CD14-positive monocyte (primary cell): Measurements from ENCODE around the gene DSC1. TPM values are rescaled to one million over a fixed set of nuclear protein-coding genes. Genes with fewer than 3 reads are reported as not detected.
A peak's percentile ranks its signal among the peaks of the same experiment; 100 is the strongest.

Experiments
- DNase-seq, 3 donors: peaks; one replicate each; pipeline ENCODE4 v3.0.0-alpha.2; 2011 to 2022
- H2AFZ ChIP-seq: 2 replicates; pipeline ENCODE4 v1.6.0; 2012; ENCODE audit warnings: mild to moderate bottlenecking, low read depth, low read length, inconsistent platforms; ENCODE audit not compliant: insufficient read depth, poor library complexity, severe bottlenecking
- H3K27ac ChIP-seq, 2 donors: 1 replicate in 1 of 2; 2 replicates in 1 of 2; pipeline ENCODE4 v1.5.1; 2012 to 2013; ENCODE audit warnings: low read length in 2 of 2, control low read depth in 1 of 2, inconsistent platforms in 1 of 2, low read depth in 1 of 2, mild to moderate bottlenecking in 1 of 2
- H3K27me3 ChIP-seq, 2 donors: one replicate each; pipeline versions ENCODE4 v1.6.0 to v1.6.1; 2011 to 2013; ENCODE audit warnings: low read length in 2 of 2; ENCODE audit not compliant: control insufficient read depth in 2 of 2, insufficient read depth in 2 of 2
- H3K36me3 ChIP-seq, 2 donors: replicated peaks in 1 of 2; 1 replicate in 1 of 2; 2 replicates in 1 of 2; pipeline versions ENCODE4 v1.5.1 to v1.6.1; 2012 to 2013; ENCODE audit warnings: low read length in 2 of 2, control low read depth in 1 of 2, inconsistent platforms in 1 of 2, mild to moderate bottlenecking in 1 of 2; ENCODE audit not compliant: insufficient read depth in 2 of 2, control insufficient read depth in 1 of 2
- H3K4me1 ChIP-seq, 2 donors: 1 replicate in 1 of 2; 2 replicates in 1 of 2; pipeline versions ENCODE4 v1.5.1 to v1.6.1; 2012 to 2013; ENCODE audit warnings: low read length in 2 of 2, control low read depth in 1 of 2, inconsistent platforms in 1 of 2, mild to moderate bottlenecking in 1 of 2, moderate library complexity in 1 of 2; ENCODE audit not compliant: insufficient read depth in 2 of 2, control insufficient read depth in 1 of 2
- H3K4me2 ChIP-seq: replicated peaks from 2 replicates; pipeline ENCODE3; 2012; ENCODE audit warnings: low read length, moderate library complexity, mild to moderate bottlenecking; ENCODE audit not compliant: poor library complexity, severe bottlenecking; ENCODE audit errors: extremely low read depth
- H3K4me3 ChIP-seq, 3 experiments: fragments of 200-600 bp in 1 of 3; sonication (generic) in 1 of 3; replicated peaks in 1 of 3; 1 replicate in 2 of 3; 2 replicates in 1 of 3; pipeline ENCODE4 v1.5.1; 2011 to 2013; ENCODE audit warnings: low read length in 3 of 3, mild to moderate bottlenecking in 3 of 3, control low read depth in 2 of 3, low read depth in 2 of 3, inconsistent platforms in 1 of 3, moderate library complexity in 1 of 3
- H3K79me2 ChIP-seq: 2 replicates; pipeline ENCODE4 v1.6.0; 2012; ENCODE audit warnings: mild to moderate bottlenecking, control low read depth, inconsistent platforms, low read length, moderate library complexity; ENCODE audit not compliant: insufficient read depth
- H3K9ac ChIP-seq: 2 replicates; pipeline ENCODE4 v1.6.0; 2017; ENCODE audit warnings: low read length, mild to moderate bottlenecking; ENCODE audit not compliant: insufficient read depth, poor library complexity, severe bottlenecking
- H3K9me3 ChIP-seq, 2 donors: replicated peaks in 1 of 2; 1 replicate in 1 of 2; 2 replicates in 1 of 2; pipeline versions ENCODE4 v1.5.1 to v1.6.1; 2012 to 2013; ENCODE audit warnings: low read length in 2 of 2, control low read depth in 1 of 2; ENCODE audit not compliant: control insufficient read depth in 1 of 2, insufficient read depth in 1 of 2
- H4K20me1 ChIP-seq: 2 replicates; pipeline ENCODE4 v1.6.0; 2012; ENCODE audit warnings: mild to moderate bottlenecking, low read length, control low read depth, moderate library complexity; ENCODE audit not compliant: insufficient read depth
- H3K27ac Mint-ChIP-seq, 7 donors: one replicate each; pipeline ENCODE4 v1.8.0; 2020; ENCODE audit warnings: mild to moderate bottlenecking in 7 of 7, mixed read lengths in 7 of 7, moderate library complexity in 6 of 7, inconsistent platforms in 2 of 7
- H3K27me3 Mint-ChIP-seq, 3 donors: one replicate each; pipeline ENCODE4 v1.8.0; 2021 to 2022; ENCODE audit warnings: low read depth in 3 of 3, mild to moderate bottlenecking in 3 of 3, mixed read lengths in 3 of 3, moderate library complexity in 3 of 3, inconsistent platforms in 1 of 3
- H3K36me3 Mint-ChIP-seq, 2 donors: one replicate each; pipeline ENCODE4 v1.8.0; 2020; ENCODE audit warnings: mixed read lengths in 2 of 2, inconsistent platforms in 1 of 2, mild to moderate bottlenecking in 1 of 2
- H3K4me1 Mint-ChIP-seq: one replicate; pipeline ENCODE4 v1.8.0; 2020; ENCODE audit warnings: mild to moderate bottlenecking, mixed read lengths
- H3K4me3 Mint-ChIP-seq, 2 donors: one replicate each; pipeline ENCODE4 v1.8.0; 2020; ENCODE audit warnings: mild to moderate bottlenecking in 2 of 2, mixed read lengths in 2 of 2, moderate library complexity in 1 of 2
- H3K9me3 Mint-ChIP-seq, 7 donors: one replicate each; pipeline ENCODE4 v1.8.0; 2020 to 2022; ENCODE audit warnings: mixed read lengths in 7 of 7, mild to moderate bottlenecking in 6 of 7, moderate library complexity in 6 of 7, inconsistent platforms in 2 of 7
- WGBS: methylation state at CpG from one replicate; pipeline ENCODE4 v1.1.5; 2013; ENCODE audit warnings: missing lambda C conversion rate; ENCODE audit not compliant: insufficient coverage; 5-methylcytosine and 5-hydroxymethylcytosine counted together
- intact Hi-C, 2 donors: fragments of 100-400 bp; cut with micrococcal nuclease; formaldehyde crosslinking; loops; one replicate each; pipeline versions ENCODE4 v1.15.0 to v1.15.1; 2023
- polyA plus RNA-seq, 3 donors: library from polyadenylated mRNA; depleted of rRNA in 1 of 3; unstranded in 2 of 3; stranded (reverse) in 1 of 3; fragments of 300-500 nt in 2 of 3; fragments of >200 nt in 1 of 3; fragmentation: Illumina TruSeq in 2 of 3; gene quantifications; 1 replicate in 2 of 3; 2 replicates in 1 of 3; pipeline ENCODE4 v1.2.3, GENCODE V29; 2012 to 2021
- TF ChIP-seq, protein P1 (sequence below): fragments of 200-600 bp; IDR thresholded peaks from one replicate; pipeline ENCODE4 v1.8.0; 2022; ENCODE audit warnings: antibody characterized with exemption, mild to moderate bottlenecking

The DSC1 gene
- polyA plus RNA-seq, 3 donors: not detected

DNA sequence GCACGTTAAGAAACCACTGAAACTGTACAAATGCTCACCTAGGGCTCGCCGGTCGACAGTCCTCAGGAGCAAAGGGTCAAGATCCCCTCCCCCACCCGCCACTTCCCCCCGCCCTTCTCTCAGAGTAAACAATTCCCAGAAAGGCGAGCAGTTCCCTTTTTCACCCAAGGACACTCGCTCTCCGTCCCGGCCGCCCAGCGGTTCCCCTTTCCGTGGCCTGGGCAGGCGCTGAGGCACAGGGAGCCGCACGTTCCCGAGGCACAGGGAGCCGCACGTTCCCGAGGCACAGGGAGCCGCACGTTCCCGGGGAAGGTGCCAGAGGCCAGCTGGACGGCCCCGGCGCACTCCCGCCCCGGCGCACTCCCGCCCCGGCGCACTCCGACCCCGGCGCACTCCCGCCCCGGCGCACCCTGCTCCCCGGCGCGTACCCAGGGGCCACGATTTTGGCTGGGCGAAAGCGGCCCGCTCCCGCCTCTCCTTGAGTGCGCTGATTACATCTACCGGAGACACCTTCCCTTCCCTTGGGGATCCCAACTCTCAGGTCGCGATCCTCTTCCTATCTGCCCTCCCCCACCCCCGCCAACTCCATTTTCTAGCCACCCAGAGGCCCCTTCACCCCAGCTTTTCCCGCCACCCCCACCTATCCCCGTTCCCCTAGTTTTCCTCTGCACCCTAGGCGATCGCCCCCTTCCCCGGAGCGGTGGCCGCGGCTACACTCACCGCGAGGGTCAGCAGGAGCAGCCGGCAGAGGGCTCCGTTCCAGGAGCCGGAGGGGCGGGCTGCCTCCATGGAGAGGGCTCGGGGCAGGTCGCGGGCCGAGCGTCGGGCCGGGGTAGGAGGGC is 61.3 kb downstream of the DSC1 start:
- Histone ChIP-seq H3K9ac (peak overlapping the region; percentile 74), H2AFZ (peak overlapping the region; percentile 95), H3K4me1 (peaks cover 17 to 20% of the 10 kb centered on the region in 2 donors), H3K4me2 (peak overlapping the region; percentile 96), H3K9me3 (no peaks in the 10 kb centered on the region), H3K36me3 (no peaks in the 10 kb centered on the region), H3K4me3 (peak overlapping the region; percentile 46 to 90 (median 83)), H3K27me3 (peaks cover 22 to 28% of the 10 kb centered on the region in 2 donors), H3K79me2 (no peaks in the 10 kb centered on the region), H3K27ac (peak overlapping the region; percentile 35 to 67), H4K20me1 (no peaks in the 10 kb centered on the region)
- intact Hi-C loops: loop anchor here in 1 of 2 donors (10.0 kb wide), 1 partner anchor 113 kb away; no protein-coding TSS in a partner anchor
- peaks cover 24% of the 10 kb centered on the region for H3K4me1 Mint-ChIP-seq
- H3K36me3 Mint-ChIP-seq: no peaks in the 10 kb centered on the region
- TF ChIP-seq, protein P1, sequence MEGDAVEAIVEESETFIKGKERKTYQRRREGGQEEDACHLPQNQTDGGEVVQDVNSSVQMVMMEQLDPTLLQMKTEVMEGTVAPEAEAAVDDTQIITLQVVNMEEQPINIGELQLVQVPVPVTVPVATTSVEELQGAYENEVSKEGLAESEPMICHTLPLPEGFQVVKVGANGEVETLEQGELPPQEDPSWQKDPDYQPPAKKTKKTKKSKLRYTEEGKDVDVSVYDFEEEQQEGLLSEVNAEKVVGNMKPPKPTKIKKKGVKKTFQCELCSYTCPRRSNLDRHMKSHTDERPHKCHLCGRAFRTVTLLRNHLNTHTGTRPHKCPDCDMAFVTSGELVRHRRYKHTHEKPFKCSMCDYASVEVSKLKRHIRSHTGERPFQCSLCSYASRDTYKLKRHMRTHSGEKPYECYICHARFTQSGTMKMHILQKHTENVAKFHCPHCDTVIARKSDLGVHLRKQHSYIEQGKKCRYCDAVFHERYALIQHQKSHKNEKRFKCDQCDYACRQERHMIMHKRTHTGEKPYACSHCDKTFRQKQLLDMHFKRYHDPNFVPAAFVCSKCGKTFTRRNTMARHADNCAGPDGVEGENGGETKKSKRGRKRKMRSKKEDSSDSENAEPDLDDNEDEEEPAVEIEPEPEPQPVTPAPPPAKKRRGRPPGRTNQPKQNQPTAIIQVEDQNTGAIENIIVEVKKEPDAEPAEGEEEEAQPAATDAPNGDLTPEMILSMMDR: no peak
- H3K4me3 Mint-ChIP-seq: peak overlapping the region; percentile 90 to 92
- DNase-seq: peak; percentile 54 to 81 (median 79)
- H3K27ac Mint-ChIP-seq: peak overlapping the region in 5 of 7 donors; percentile 70 to 80 (median 76)
- WGBS: under 1% methylated on average over 64 of the region's 72 CpGs
- H3K27me3 Mint-ChIP-seq: peaks cover 28 to 41% (median 40%) of the 10 kb centered on the region in 3 donors
- H3K9me3 Mint-ChIP-seq: peaks cover 0 to 7% (median 0%) of the 10 kb centered on the region in 7 donors

DNA sequence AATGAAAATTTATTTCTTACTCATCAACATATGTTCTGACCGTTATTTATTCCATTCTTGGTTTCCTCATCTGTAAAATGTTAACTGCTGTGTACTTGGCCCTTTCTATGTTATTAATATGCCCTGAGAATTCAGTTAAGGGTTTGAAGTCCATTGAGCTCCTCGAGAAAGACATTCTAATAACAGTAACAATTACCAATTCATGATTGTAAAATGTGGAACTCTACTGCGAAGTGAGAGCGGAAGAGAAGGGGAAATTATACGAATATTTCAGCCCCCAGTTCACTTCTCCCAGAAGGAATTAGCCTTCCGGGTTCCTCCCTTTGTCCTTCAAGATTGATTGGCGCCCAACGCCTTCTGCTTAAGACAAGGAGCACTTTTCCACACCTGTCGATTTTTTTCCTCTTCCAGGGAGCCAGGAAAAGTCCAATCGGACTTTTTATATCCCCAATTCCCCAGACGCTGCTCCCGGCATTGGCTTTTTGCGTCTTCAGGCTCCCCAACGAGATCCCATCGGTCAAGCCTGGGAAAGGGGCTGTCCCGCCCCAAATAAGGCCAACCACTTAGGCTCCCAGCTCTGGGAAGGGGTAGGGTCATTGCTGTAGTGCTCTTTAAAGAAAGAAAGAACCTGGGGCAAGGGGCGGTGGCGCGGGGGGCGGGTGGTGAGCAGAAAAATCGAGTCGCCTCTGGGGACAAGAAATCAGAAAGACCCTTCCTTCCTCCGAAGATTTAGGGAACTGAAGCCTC is 62.0 kb downstream of the DSC1 start:
- peak overlapping the region; percentile 95 for H2AFZ ChIP-seq
- Mint-ChIP-seq H3K4me1 (peaks cover 24% of the 10 kb centered on the region), H3K36me3 (no peaks in the 10 kb centered on the region), H3K27me3 (peaks cover 26 to 41% (median 37%) of the 10 kb centered on the region in 3 donors), H3K27ac (peak overlapping the region in 6 of 7 donors; percentile 46 to 80 (median 70)), H3K4me3 (peak overlapping the region; percentile 90 to 91), H3K9me3 (peaks cover 0 to 7% (median 0%) of the 10 kb centered on the region in 7 donors)
- peaks cover 17 to 20% of the 10 kb centered on the region in 2 donors for H3K4me1 ChIP-seq
- H3K36me3 ChIP-seq: no peaks in the 10 kb centered on the region
- intact Hi-C loops: loop anchor here in 1 of 2 donors (10.0 kb wide), 1 partner anchor 114 kb away; no protein-coding TSS in a partner anchor
- 9% methylated on average over 17 of the region's 23 CpGs for WGBS
- no peaks in the 10 kb centered on the region for H3K9me3 ChIP-seq
- no peaks in the 10 kb centered on the region for H4K20me1 ChIP-seq
- H3K79me2 ChIP-seq: no peaks in the 10 kb centered on the region
- H3K27me3 ChIP-seq: peaks cover 22 to 28% of the 10 kb centered on the region in 2 donors
- DNase-seq: no peak
- peak overlapping the region; percentile 35 to 67 for H3K27ac ChIP-seq
- H3K4me3 ChIP-seq: peak overlapping the region; percentile 46 to 90 (median 83)
- TF ChIP-seq, protein P1: no peak
- peak overlapping the region; percentile 74 for H3K9ac ChIP-seq
- H3K4me2 ChIP-seq: peak overlapping the region; percentile 96
